Activated CD4-positive, alpha-beta T cell treated with anti-CD3 and anti-CD28 coated beads, Interleukin-2, amount 10 ng/mL, durations not matched to agents 7 days and 5 days (primary cell): ENCODE measurements around the gene SEMA3D. TPM values are rescaled to one million over a fixed set of nuclear protein-coding genes. Genes with fewer than 3 reads are reported as not detected.

ENCODE experiments used
- CTCF ChIA-PET: fragments of 350-600 bp; sonication (Branson Sonifier 250); formaldehyde crosslinking; loops from one replicate; lab custom pipeline; 2021; ENCODE audit warnings: antibody characterized with exemption; lab: Charles Lee
- POLR2A ChIA-PET: fragments of 350-600 bp; sonication (Branson Sonifier 250); formaldehyde crosslinking; loops from one replicate; lab custom pipeline; 2021; ENCODE audit warnings: antibody characterized with exemption; lab: Charles Lee
- DNase-seq: peaks from one replicate; pipeline ENCODE4 v3.0.0-alpha.2; 2020
- H3K27ac Mint-ChIP-seq: one replicate; pipeline ENCODE4 v1.8.0; 2021; ENCODE audit warnings: mild to moderate bottlenecking, moderate library complexity, mixed read lengths
- H3K27me3 Mint-ChIP-seq: one replicate; pipeline ENCODE4 v1.8.0; 2021; ENCODE audit warnings: mixed read lengths
- H3K36me3 Mint-ChIP-seq: one replicate; pipeline ENCODE4 v1.8.0; 2021; ENCODE audit warnings: low read depth, mixed read lengths
- H3K4me1 Mint-ChIP-seq: one replicate; pipeline ENCODE4 v1.8.0; 2021; ENCODE audit warnings: mixed read lengths
- H3K4me3 Mint-ChIP-seq: one replicate; pipeline ENCODE4 v1.8.0; 2021; ENCODE audit warnings: mild to moderate bottlenecking, moderate library complexity, mixed read lengths
- H3K9me3 Mint-ChIP-seq: one replicate; pipeline ENCODE4 v1.8.0; 2021; ENCODE audit warnings: mixed read lengths
- total RNA-seq, 2 experiments: library from RNA; stranded (reverse); gene quantifications; one replicate each; pipeline ENCODE4 v1.2.3, GENCODE V29; 2021

SEMA3D gene
- total RNA-seq, 2 experiments from 2014 or later = not detected

GRCh38 chr7:85133560-85133959 is 53.3 kb downstream of the SEMA3D start:
- no peak for DNase-seq
- H3K36me3 Mint-ChIP-seq = no peaks in the 10 kb centered on the region
- no peaks in the 10 kb centered on the region for H3K4me1 Mint-ChIP-seq
- H3K9me3 Mint-ChIP-seq = no peaks in the 10 kb centered on the region
- H3K27ac Mint-ChIP-seq = no peak overlapping the region
- no peak overlapping the region for H3K4me3 Mint-ChIP-seq
- H3K27me3 Mint-ChIP-seq = no peaks in the 10 kb centered on the region
- ChIA-PET POLR2A (no interaction called here), CTCF (no interaction called here)

GRCh38 chr7:85133006-85133405 is 53.9 kb downstream of the SEMA3D start:
- Mint-ChIP-seq H3K27ac (no peak overlapping the region), H3K27me3 (no peaks in the 10 kb centered on the region), H3K4me1 (no peaks in the 10 kb centered on the region), H3K9me3 (no peaks in the 10 kb centered on the region), H3K4me3 (no peak overlapping the region), H3K36me3 (no peaks in the 10 kb centered on the region)
- CTCF ChIA-PET = no interaction called here
- POLR2A ChIA-PET = no interaction called here
- no peak for DNase-seq

DNA sequence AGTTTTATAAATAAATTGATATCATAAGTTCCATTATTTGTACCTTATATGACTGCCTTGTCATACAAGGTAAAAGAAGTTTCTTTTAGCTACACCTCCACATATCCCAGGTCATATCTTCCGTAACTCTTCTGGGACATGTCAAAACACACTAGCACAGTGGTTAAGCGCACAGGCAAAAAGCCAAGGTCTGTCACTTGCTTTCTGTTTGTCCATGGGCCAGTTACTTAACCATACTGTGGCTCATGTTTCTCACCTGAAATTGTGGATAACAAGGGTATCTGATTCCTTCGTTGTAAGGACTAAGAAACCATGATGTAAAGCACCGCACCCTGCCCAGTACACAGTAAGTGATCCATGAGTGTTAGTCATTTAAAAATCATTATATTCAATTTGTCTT is 56.2 kb downstream of the SEMA3D start:
- H3K27me3 Mint-ChIP-seq = no peaks in the 10 kb centered on the region
- no peak for DNase-seq

GRCh38 chr7:85126383-85126782 is 60.5 kb downstream of the SEMA3D start:
- no peak overlapping the region for H3K27ac Mint-ChIP-seq
- POLR2A ChIA-PET = no interaction called here
- CTCF ChIA-PET = no interaction called here
- no peak overlapping the region for H3K4me3 Mint-ChIP-seq
- DNase-seq = no peak
- no peaks in the 10 kb centered on the region for H3K36me3 Mint-ChIP-seq
- no peaks in the 10 kb centered on the region for H3K9me3 Mint-ChIP-seq
- no peaks in the 10 kb centered on the region for H3K4me1 Mint-ChIP-seq
- H3K27me3 Mint-ChIP-seq = no peaks in the 10 kb centered on the region

More for the DNA sequence above, 56.2 kb downstream of the SEMA3D start:
- H3K4me1 Mint-ChIP-seq = no peaks in the 10 kb centered on the region
- no peaks in the 10 kb centered on the region for H3K9me3 Mint-ChIP-seq
- ChIA-PET POLR2A (no interaction called here), CTCF (no interaction called here)
- H3K4me3 Mint-ChIP-seq = no peak overlapping the region
- H3K36me3 Mint-ChIP-seq = no peaks in the 10 kb centered on the region
- no peak overlapping the region for H3K27ac Mint-ChIP-seq

GRCh38 chr7:85125651-85126131 is 61.2 kb downstream of the SEMA3D start:
- ChIA-PET POLR2A (no interaction called here), CTCF (no interaction called here)
- H3K36me3 Mint-ChIP-seq = no peaks in the 10 kb centered on the region
- no peaks in the 10 kb centered on the region for H3K9me3 Mint-ChIP-seq
- no peak for DNase-seq
- no peak overlapping the region for H3K27ac Mint-ChIP-seq
- no peaks in the 10 kb centered on the region for H3K27me3 Mint-ChIP-seq
- no peak overlapping the region for H3K4me3 Mint-ChIP-seq
- no peaks in the 10 kb centered on the region for H3K4me1 Mint-ChIP-seq

DNA sequence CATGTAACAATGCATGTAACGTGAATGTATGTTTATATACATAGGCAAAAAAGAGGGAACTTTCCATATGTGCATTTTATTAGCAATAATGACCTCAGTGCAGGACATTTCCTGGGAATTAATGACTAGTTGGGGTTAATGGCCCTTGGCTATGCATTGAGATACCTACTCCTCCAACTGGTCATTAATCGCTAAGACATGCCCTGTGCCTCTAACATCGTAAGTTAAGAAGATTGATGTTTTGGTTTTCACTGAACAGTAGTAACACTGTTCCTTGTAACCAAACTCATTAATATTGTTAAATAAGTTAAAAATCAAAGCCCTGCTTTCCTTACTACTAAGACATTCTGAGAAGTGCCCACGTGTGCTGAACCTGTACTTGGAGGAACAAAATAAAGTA is 61.7 kb downstream of the SEMA3D start:
- POLR2A ChIA-PET = no interaction called here
- Mint-ChIP-seq H3K27me3 (no peaks in the 10 kb centered on the region), H3K9me3 (no peaks in the 10 kb centered on the region), H3K4me1 (no peaks in the 10 kb centered on the region), H3K4me3 (no peak overlapping the region), H3K36me3 (no peaks in the 10 kb centered on the region), H3K27ac (no peak overlapping the region)
- no peak for DNase-seq
- CTCF ChIA-PET = no interaction called here

DNA sequence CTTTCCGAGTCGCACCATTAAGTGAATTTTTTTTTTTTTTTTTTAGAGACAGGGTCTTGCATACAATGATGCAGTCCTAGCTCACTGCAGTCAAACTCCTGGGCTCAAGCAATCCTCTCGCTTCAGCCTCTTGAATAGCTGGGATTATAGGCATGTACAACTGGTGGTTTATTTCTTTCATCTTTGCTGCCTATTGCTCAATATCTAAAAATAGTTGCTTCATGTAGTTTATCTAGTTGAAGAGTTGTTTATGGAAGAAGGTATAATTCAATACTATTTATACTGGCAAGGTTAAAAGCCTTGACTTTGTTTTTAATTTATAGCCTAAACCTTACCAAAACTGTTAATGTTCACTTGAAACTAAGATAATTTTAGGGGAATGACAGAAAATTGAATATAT is 66.9 kb downstream of the SEMA3D start:
- Mint-ChIP-seq H3K4me3 (no peak overlapping the region), H3K27me3 (no peaks in the 10 kb centered on the region), H3K9me3 (no peaks in the 10 kb centered on the region), H3K27ac (no peak overlapping the region), H3K4me1 (no peaks in the 10 kb centered on the region), H3K36me3 (no peaks in the 10 kb centered on the region)
- no peak for DNase-seq
- POLR2A ChIA-PET = no interaction called here
- CTCF ChIA-PET = no interaction called here

- no peak overlapping the region for H3K27ac Mint-ChIP-seq
- ChIA-PET CTCF (no interaction called here), POLR2A (no interaction called here)
- no peaks in the 10 kb centered on the region for H3K36me3 Mint-ChIP-seq
- no peaks in the 10 kb centered on the region for H3K9me3 Mint-ChIP-seq
- H3K27me3 Mint-ChIP-seq = no peaks in the 10 kb centered on the region
- no peak for DNase-seq
- no peaks in the 10 kb centered on the region for H3K4me1 Mint-ChIP-seq
- no peak overlapping the region for H3K4me3 Mint-ChIP-seq
These were observed 71.0 kb downstream of the SEMA3D start for GRCh38 chr7:85115862-85116261.

DNA sequence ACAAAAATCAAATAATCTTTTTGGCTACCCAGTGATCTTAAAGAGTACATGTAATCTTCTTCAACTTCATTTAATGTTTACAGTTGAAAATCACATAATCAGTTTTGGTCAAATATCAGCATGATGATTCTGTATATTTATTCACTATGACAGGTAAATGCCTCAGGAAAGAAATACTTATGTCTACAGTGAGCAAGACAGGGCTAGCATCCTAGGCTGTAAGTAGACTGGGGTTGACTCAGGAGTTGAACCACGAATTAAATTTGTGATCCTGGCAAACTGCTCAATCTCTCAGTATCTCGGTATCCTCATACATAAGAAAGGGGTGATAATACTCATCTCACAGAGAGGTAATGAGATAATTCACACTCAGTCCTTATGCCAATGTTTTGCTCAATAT is 71.8 kb downstream of the SEMA3D start:
- no peaks in the 10 kb centered on the region for H3K4me1 Mint-ChIP-seq
- H3K36me3 Mint-ChIP-seq = no peaks in the 10 kb centered on the region
- CTCF ChIA-PET = interaction anchor here (0.6 kb wide), 1 partner anchor 1138 kb away, joined by 3 read pairs; no protein-coding TSS in a partner anchor
- no peak overlapping the region for H3K4me3 Mint-ChIP-seq
- H3K27me3 Mint-ChIP-seq = no peaks in the 10 kb centered on the region
- POLR2A ChIA-PET = no interaction called here
- no peaks in the 10 kb centered on the region for H3K9me3 Mint-ChIP-seq
- no peak for DNase-seq
- no peak overlapping the region for H3K27ac Mint-ChIP-seq

GRCh38 chr7:85114342-85114741 is 72.5 kb downstream of the SEMA3D start:
- no peaks in the 10 kb centered on the region for H3K9me3 Mint-ChIP-seq
- no peak for DNase-seq
- no peaks in the 10 kb centered on the region for H3K36me3 Mint-ChIP-seq
- POLR2A ChIA-PET = interaction anchor here (0.6 kb wide), 1 partner anchor 454 kb away, joined by 5 read pairs; no protein-coding TSS in a partner anchor
- H3K27ac Mint-ChIP-seq = no peak overlapping the region
- H3K4me3 Mint-ChIP-seq = no peak overlapping the region
- CTCF ChIA-PET = interaction anchor here (0.6 kb wide), 1 partner anchor 1139 kb away, joined by 3 read pairs; no protein-coding TSS in a partner anchor
- no peaks in the 10 kb centered on the region for H3K4me1 Mint-ChIP-seq
- no peaks in the 10 kb centered on the region for H3K27me3 Mint-ChIP-seq

DNA sequence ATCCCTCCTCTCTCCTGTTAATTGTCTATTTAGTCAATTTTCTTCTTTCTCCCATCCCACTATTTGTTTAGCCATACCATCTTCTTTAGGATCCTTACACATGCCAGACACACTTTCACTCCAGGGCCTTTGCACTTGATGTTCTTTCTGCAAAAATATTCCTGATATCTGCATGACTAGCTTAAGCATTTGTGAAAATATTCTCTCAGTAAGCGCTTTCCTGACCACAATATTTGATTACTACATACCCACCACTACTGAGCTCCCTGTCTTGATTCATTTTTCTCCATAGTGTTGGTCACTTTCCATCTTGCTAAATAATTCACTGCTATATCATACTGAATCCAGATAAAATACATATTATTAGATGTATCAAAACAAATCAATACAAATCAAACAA is 75.1 kb downstream of the SEMA3D start:
- Mint-ChIP-seq H3K27ac (no peak overlapping the region), H3K36me3 (no peaks in the 10 kb centered on the region), H3K9me3 (no peaks in the 10 kb centered on the region), H3K27me3 (no peaks in the 10 kb centered on the region), H3K4me3 (no peak overlapping the region), H3K4me1 (no peaks in the 10 kb centered on the region)
- CTCF ChIA-PET = no interaction called here
- DNase-seq = no peak
- POLR2A ChIA-PET = no interaction called here

DNA sequence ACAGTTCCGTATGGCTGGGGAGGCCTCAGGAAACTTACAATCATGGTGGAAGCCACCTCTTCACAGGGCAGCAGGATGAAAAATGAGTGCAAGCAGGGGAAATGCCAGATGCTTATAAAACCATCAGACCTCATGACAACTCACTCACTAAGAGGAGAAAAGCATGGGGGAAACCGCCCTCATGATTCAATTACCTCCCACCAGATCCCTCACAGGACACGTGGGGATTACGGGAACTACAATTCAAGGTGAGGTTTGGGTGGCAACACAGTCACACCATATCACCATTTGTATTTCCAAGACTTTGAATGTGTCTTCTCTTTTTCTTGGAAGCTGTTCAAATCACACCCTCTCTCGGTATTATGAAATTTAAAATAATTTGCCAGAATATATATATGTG is 80.1 kb downstream of the SEMA3D start:
- ChIA-PET POLR2A (no interaction called here), CTCF (no interaction called here)
- Mint-ChIP-seq H3K27ac (no peak overlapping the region), H3K4me1 (no peaks in the 10 kb centered on the region), H3K4me3 (no peak overlapping the region), H3K9me3 (no peaks in the 10 kb centered on the region), H3K27me3 (no peaks in the 10 kb centered on the region), H3K36me3 (no peaks in the 10 kb centered on the region)
- no peak for DNase-seq

DNA sequence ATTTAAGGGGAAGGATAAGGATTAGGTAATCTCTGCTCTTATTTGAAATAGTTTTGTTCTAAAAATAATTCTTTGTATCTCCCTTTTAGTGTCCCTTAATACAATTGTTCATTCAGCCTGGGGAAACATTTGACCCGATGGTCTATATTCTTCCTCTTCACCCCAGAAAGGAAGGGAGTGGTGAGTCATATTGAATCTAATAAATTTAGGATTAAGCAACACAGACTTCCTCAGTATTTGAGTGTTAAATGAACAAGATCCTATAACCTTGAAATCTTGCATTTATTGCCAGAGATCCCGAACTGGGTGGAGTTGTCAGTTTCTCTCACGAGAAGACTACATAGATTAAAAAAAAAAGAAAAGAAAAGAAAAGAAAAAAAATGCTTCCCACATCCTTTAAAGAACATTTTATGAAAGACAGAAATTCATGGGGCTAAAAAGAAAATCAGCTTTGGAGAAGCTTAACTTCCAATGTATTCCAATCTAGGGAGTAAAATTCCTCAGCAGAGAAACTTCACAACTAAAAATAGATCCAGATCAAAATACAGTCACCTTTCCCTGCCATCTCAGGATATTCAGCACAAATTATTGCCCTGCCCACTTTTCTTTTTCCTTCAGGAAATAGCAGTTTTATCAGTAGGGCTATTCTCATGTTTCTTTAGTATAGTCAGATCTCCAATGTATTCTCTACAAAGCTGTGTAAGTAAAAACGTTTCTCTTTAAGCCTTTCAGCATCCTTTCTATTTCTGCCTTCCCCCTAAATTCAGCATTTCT is 82.2 kb downstream of the SEMA3D start:
- DNase-seq = no peak
- Mint-ChIP-seq H3K27me3 (no peaks in the 10 kb centered on the region), H3K4me3 (no peak overlapping the region), H3K9me3 (no peaks in the 10 kb centered on the region), H3K4me1 (no peaks in the 10 kb centered on the region), H3K36me3 (no peaks in the 10 kb centered on the region), H3K27ac (no peak overlapping the region)
- ChIA-PET CTCF (no interaction called here), POLR2A (no interaction called here)

DNA sequence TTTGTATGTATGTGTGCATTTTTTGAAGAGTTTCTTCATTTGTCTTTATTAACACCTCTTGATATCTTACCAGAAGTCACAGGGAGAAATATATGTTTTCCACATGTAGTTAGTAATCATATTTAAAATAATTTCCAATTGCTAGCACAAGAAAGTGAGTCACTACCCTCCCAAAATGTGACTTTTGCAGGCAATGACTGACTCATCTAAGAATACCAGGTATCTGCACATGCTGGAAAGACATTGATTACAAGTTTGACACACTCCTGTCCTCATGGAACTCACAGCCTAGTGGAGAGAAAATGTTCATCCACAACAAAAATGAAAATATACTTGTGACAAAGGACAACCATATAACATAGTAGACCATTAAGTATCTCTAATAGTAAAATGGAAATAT is 82.9 kb downstream of the SEMA3D start:
- Mint-ChIP-seq H3K4me3 (no peak overlapping the region), H3K9me3 (no peaks in the 10 kb centered on the region), H3K4me1 (no peaks in the 10 kb centered on the region), H3K27me3 (no peaks in the 10 kb centered on the region), H3K27ac (no peak overlapping the region), H3K36me3 (no peaks in the 10 kb centered on the region)
- ChIA-PET POLR2A (no interaction called here), CTCF (no interaction called here)
- DNase-seq = no peak
